Stromal cell of bone marrow (primary cell): ENCODE results near the gene DIAPH1.

ENCODE experiments used
- DNase-seq: peaks from one replicate; pipeline ENCODE4 v3.0.0-alpha.2; 2012; ENCODE audit warnings: low read depth

Gene DIAPH1

DNA sequence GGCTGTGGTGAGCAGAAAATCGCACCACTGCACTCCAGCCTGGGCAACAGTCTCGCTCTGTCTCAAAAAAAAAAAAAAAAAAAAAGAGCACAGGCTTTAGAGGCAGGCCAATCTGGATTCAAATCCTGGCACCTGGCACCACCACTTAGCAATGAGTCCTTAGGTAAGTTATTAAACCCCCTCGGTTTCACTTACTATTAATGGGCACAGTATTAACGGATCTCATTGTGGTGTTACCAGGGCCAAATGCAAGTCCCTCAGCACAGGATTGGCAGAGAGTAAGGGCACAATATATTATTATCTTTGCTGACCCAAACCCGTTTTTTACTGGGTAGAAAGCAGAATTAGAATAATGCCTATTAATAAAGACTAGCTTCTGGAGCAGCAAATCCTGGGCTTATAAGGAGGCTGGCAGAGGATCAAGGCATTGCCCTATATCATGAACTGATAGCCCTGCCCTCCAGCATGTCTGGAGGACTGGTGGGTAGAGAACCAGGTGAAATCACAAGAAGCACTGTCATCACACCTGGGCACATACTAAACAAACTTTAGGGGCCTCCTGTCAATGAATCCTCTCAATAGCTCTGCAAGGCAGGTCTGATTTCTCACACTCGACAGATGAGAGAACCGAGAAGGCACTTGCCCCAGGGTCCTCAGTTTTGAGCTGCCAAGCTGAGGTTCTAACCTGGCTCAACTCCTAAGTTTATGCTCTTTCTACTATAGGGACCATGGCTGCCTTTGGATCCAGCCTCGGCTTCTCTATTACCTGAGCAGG lies 112.2 kb downstream of the DIAPH1 start:
- no peak for DNase-seq

DNA sequence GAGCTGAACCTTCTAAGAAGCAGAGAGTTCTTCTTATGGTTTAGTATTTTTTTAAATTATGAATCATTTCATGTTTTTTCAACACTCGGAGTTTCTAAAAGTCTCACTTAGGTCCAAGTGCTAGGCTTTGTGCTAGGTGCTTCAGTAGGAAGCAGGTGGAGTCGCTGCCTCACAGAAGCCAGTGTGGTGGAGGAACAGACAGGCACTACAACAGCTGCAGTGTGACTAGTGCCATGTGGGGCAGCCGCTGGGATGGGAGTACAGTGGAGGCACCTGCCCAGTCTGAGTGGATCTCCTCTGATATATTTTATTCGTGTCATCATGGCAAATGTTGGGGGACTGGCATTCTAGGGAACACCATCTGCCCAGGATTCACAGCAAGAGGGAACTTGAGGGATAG lies 114.6 kb downstream of the DIAPH1 start:
- no peak for DNase-seq

- DNase-seq = no peak
Measured at GRCh38 chr5:141503681-141504080, 115.1 kb downstream of the DIAPH1 start.

GRCh38 chr5:141501761-141502160 lies 117.0 kb downstream of the DIAPH1 start:
- no peak for DNase-seq

DNA sequence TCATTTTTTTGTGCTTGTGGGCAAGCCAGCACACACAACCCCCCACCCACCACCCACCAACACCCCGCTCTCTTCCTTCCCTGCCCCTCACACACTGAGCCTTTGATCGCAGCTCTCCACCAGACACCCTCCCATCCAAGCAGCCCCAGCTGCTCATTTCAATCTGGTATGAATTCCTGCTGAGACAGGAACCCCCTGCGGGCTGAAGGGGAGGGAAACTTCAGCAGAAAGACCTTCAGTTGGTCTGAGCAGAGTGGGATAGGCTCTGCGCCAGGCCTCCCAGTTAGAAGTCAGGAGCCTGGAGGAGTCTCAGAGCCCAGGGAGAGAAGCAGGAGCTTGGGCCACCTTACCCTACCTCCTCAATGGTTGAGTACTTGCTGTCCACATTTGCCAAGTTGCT lies 122.8 kb downstream of the DIAPH1 start:
- no peak for DNase-seq

GRCh38 chr5:141495453-141495811 lies 123.4 kb downstream of the DIAPH1 start:
- DNase-seq = no peak

DNA sequence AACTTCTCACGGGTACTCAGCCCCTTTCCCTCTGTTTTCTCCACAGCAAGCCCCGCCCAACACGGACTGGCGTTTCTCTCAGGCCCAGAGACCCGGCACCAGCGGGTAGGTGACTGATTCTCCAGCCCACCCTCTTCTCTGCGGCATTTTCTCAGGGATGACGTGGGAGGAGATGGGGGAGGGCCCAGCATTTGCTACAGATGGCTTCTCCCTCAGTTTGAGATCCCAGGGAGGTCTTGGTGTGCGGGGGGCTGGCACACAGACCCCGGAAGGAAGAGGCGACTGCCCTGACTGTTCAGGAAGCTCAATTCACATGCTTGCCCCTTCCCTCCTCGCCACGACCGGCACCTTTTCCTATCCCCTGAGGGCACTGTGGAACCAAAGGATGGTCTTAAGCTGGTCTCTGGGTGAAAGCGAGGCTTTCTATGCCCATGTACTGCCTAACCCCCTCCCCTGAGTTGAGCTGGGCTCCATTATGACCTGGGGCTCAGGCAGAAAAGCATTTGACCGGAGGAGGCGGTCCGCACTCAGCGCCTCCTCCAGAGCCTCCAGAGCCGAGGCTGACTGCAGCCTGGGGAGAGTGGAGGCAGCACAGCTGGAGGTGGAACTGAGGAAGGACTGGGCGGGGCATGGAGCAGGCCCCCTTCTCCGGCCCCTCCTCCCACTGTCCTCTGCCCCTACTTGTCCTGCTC lies 123.9 kb downstream of the DIAPH1 start:
- no peak for DNase-seq

DNA sequence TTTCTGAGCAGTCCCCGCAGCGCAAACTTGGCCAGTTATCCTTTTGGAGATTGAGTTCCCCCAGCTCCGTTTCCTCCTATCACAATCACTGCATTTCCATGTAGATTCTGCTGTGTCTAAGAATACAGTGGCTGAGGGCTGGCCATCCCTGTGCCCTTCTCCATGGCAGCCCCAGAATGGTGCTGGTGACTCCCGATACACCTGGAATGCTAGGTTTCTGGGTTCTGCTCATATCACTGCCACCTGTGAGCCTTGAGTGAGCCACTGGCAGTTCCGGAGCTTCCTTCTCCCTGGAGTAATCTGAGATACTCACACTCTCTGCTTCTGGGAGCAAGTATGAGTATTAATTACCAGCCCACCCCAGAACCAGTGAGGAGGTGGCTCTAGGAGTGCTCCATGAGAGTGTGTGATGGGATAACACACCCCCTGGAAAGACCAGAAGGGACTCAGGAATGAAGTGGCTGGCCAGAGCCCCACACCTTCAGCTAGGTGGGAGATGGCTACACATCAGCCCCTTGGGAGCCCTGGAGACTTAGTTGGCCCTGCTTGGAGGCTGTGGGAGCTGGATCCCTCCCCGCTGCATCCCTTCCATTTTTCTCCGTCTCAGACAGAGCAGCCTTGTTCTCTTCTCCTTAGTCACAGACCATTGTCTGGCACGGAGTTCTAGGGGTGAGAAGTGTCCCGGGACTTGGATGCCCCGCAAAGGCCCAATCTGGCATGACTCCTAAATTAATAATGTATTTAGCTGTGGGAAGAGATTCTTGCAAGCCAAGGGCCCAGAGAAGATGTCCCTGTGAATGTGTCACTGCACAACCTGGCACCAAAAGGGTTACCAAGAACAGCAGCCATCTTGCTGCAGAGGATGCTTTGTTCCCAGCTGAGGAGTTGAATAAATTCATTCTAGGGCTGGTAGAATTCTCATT lies 125.0 kb downstream of the DIAPH1 start:
- DNase-seq = no peak

- no peak for DNase-seq
Measured at GRCh38 chr5:141492168-141492885, 126.5 kb downstream of the DIAPH1 start.

- DNase-seq = no peak
Measured at GRCh38 chr5:141491323-141492167, 127.3 kb downstream of the DIAPH1 start.

DNA sequence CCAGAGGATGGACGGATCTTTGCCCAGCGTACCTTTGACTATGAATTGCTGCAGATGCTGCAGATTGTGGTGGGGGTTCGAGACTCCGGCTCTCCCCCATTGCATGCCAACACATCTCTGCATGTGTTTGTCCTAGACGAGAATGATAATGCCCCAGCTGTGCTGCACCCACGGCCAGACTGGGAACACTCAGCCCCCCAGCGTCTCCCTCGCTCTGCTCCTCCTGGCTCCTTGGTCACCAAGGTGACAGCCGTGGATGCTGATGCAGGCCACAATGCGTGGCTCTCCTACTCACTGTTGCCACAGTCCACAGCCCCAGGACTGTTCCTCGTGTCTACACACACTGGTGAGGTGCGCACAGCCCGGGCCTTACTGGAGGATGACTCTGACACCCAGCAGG lies 128.0 kb downstream of the DIAPH1 start:
- DNase-seq = no peak

DNA sequence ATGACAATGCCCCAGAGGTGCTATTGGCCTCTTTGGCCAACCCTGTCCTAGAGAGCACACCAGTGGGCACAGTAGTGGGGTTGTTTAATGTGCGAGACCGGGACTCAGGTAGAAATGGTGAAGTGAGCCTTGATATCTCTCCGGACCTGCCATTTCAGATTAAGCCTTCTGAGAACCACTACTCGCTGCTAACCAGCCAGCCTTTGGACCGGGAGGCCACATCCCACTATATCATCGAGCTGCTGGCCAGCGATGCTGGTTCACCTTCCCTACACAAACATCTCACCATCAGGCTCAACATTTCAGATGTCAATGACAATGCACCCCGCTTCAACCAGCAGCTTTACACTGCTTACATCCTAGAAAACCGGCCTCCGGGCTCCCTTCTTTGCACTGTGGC lies 128.5 kb downstream of the DIAPH1 start:
- DNase-seq = no peak

- no peak for DNase-seq
Measured at GRCh38 chr5:141489841-141490240, 129.0 kb downstream of the DIAPH1 start.

- DNase-seq = peak; percentile 69
Measured at GRCh38 chr5:141488591-141489561, 129.9 kb downstream of the DIAPH1 start, which contains the start of gene PCDHGC5. PCDHGC5 (plus strand) TSS chr5:141489081; CDS start chr5:141489241, 160 bp downstream.

DNA sequence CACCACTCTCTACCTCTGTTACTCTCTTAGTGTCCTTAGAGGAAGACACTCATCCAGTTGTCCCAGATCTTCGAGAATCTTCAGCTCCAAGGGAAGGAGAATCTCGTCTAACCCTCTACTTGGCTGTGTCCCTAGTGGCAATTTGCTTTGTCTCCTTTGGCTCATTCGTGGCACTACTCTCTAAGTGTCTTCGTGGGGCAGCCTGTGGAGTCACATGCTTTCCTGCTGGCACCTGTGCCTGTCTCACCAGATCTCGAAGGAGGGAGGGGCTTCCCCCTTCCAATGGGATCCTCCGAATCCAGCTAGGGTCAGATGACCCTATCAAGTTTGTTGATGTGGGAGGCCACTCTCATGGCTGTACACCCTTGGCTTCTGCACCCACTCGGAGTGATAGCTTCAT lies 131.7 kb downstream of the DIAPH1 start:
- no peak for DNase-seq

DNA sequence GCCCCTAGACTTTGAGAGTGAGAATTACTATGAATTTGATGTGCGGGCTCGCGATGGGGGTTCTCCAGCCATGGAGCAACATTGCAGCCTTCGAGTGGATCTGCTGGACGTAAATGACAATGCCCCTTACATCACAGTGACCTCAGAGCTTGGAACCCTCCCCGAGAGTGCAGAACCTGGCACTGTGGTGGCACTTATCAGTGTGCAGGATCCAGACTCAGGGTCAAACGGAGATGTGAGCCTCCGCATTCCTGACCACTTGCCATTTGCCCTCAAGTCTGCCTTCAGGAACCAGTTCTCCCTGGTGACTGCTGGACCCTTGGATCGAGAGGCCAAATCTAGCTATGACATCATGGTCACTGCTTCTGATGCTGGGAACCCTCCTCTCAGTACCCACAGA lies 132.7 kb downstream of the DIAPH1 start:
- no peak for DNase-seq

DNA sequence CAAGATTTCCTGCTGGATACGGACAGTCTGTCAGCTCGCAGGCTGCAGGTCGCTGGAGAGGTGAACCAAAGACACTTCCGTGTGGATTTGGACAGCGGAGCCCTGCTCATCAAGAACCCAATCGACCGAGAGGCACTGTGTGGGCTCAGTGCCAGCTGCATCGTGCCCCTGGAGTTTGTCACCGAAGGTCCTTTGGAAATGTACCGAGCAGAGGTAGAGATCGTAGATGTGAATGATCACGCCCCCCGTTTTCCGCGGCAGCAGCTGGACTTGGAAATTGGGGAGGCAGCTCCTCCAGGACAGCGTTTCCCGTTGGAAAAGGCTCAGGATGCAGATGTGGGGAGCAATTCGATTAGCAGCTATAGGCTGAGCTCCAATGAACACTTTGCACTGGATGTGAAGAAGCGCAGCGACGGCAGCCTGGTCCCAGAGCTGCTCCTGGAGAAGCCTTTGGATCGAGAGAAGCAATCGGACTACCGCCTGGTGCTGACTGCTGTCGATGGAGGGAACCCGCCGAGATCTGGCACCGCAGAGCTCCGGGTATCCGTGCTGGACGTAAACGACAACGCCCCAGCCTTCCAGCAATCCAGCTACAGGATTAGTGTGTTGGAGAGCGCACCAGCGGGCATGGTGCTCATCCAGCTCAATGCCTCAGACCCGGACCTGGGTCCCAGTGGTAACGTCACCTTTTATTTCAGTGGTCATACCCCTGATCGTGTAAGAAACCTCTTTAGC lies 133.3 kb downstream of the DIAPH1 start:
- DNase-seq = no peak

GRCh38 chr5:141484641-141485311 lies 134.0 kb downstream of the DIAPH1 start, which contains the start of gene PCDHGC4:
PCDHGC4 (plus strand) TSS chr5:141485030; CDS start chr5:141485174, 144 bp downstream.
- no peak for DNase-seq
